Stimulated activated CD4-positive, alpha-beta T cell treated with anti-CD3 and anti-CD28 coated beads, Interleukin-15, amount 100 ng/mL, for 48 hours (primary cell): ENCODE data around the gene MAN2A2.
"Not testable (repeated sequence)": the region's sequence is repeated elsewhere in the genome, so short reads cannot be mapped to it uniquely, and the experiment has no call there.

ENCODE experiments used
- DNase-seq, 2 donors: peaks; one replicate each; pipeline ENCODE4 v3.0.0-alpha.2; 2020; ENCODE audit warnings: low read depth in 2 of 2

MAN2A2 gene

GRCh38 chr15:90871139-90871715 is 31.9 kb upstream of the MAN2A2 start:
- DNase-seq: no peak

- DNase-seq: no peak
Observed at GRCh38 chr15:90871716-90872485, 31.2 kb upstream of the MAN2A2 start.

GRCh38 chr15:90872486-90873184 is 30.5 kb upstream of the MAN2A2 start:
- peak; percentile 49 to 63 for DNase-seq

- no peak for DNase-seq
Observed at GRCh38 chr15:90873488-90873997, 29.6 kb upstream of the MAN2A2 start.

- no peak for DNase-seq
Observed at GRCh38 chr15:90873998-90874605, 29.0 kb upstream of the MAN2A2 start.

- not testable (repeated sequence) for DNase-seq
Observed at GRCh38 chr15:90874986-90875385, 28.1 kb upstream of the MAN2A2 start.

GRCh38 chr15:90875549-90875981 is 27.5 kb upstream of the MAN2A2 start:
- DNase-seq: no peak

GRCh38 chr15:90876046-90876445 is 27.1 kb upstream of the MAN2A2 start:
- DNase-seq: no peak

- DNase-seq: no peak
Observed at GRCh38 chr15:90876512-90877170, 26.5 kb upstream of the MAN2A2 start.

GRCh38 chr15:90877315-90877714 is 25.8 kb upstream of the MAN2A2 start:
- DNase-seq: no peak

- no peak for DNase-seq
Observed at GRCh38 chr15:90877996-90878395, 25.1 kb upstream of the MAN2A2 start.

GRCh38 chr15:90878660-90879059 is 24.4 kb upstream of the MAN2A2 start:
- DNase-seq: no peak

- DNase-seq: no peak
Observed at GRCh38 chr15:90879730-90880366, 23.3 kb upstream of the MAN2A2 start.

GRCh38 chr15:90880381-90881145 is 22.5 kb upstream of the MAN2A2 start:
- DNase-seq: no peak

- DNase-seq: no peak
Observed at GRCh38 chr15:90881181-90881977, 21.7 kb upstream of the MAN2A2 start.

- no peak for DNase-seq
Observed at GRCh38 chr15:90881978-90882721, 21.0 kb upstream of the MAN2A2 start.

- DNase-seq: no peak
Observed at GRCh38 chr15:90882781-90883525, 20.1 kb upstream of the MAN2A2 start.

GRCh38 chr15:90883526-90883975 is 19.6 kb upstream of the MAN2A2 start:
- DNase-seq: no peak
